HS-27A (cell line): ENCODE results near the gene PLA2G6.
"Not testable (repeated sequence)": the region's sequence is repeated elsewhere in the genome, so short reads cannot be mapped to it uniquely, and the experiment has no call there.

Source experiments
- DNase-seq: peaks from one replicate; pipeline ENCODE4 v3.0.0-alpha.2; 2012; ENCODE audit warnings: low read depth, missing footprints

PLA2G6 gene

DNA sequence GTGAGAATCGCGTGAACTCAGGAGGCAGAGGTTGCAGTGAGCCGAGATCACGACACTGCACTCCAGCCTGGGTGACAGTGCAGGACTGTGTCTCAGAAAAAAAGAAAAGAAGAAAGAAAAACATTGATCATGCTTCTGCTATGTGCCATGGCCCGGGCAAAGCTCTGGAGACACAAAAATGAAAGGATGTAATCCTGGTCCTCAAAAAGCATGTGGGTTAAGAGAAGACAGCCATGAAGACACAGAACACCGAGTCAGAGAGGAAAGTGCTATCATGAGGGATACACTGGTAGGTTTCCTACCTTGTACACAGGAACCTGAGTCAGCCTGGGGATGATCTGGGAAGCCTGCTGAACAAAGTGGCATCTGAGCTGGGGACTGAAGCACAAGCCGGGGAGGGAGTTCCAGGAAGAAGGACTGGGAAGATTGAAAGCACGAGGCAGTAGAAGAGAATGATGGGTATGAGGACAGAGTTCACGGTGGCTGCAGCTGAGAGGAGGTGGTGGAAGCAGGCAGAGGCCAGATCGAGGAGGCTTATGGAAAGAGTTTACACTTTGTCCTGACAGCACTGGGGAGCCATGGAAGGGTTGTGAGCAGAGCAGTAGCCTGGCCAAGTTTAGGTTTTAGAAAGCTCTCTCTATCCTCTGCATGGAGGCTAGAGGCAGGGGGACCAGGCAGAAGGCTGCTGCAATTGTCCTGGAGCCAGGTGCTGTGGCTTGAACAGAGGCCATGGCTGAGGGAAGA lies 10.3 kb upstream of the PLA2G6 start:
- DNase-seq, result no peak

GRCh38 chr22:38191055-38191454 lies 9.4 kb upstream of the PLA2G6 start:
- no peak for DNase-seq

- no peak for DNase-seq
These were observed 9.0 kb upstream of the PLA2G6 start for GRCh38 chr22:38190581-38190980.

GRCh38 chr22:38189104-38189503 lies 7.5 kb upstream of the PLA2G6 start:
- DNase-seq, result no peak

GRCh38 chr22:38187413-38188212 lies 6.0 kb upstream of the PLA2G6 start:
- no peak for DNase-seq

- no peak for DNase-seq
These were observed 4.8 kb upstream of the PLA2G6 start for GRCh38 chr22:38186429-38186828.

GRCh38 chr22:38184788-38185187 lies 3.2 kb upstream of the PLA2G6 start:
- no peak for DNase-seq

- DNase-seq, result no peak
These were observed 683 bp downstream of the PLA2G6 start for GRCh38 chr22:38180841-38181452.

- not testable (repeated sequence) for DNase-seq
These were observed 3.1 kb downstream of the PLA2G6 start for GRCh38 chr22:38178605-38178937.

DNA sequence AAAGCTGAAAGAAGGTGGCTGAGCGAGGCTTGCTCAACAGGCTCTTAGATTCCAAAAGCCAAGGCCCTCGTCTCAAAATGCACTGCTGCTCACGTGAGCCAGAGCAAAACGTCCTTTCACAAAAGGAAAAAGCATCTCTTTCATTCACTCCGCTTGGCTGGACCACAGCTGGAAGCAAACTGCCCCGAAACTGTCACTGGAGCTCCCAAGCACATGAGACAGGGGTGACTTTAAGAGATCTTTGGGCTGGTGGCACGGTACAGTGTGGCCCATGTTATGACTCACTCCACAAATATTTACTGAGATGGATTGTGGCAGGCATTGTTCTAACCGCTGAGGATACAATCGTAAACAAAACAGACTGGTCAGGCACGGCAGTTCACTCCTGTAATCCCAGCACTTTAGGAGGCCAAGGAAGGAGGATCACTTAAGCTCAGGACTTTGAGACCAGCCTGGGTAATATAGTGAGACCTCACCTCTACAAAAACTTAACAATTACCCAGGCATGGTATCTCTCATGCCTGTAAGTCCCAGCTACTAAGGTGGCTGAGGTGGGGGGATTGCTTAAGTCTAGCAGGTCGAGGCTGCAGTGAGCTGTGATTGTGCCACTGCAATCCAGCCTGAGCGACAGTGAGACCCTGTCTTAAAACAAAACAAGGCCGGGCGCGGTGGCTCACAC lies 3.6 kb downstream of the PLA2G6 start:
- DNase-seq, result peak; percentile 62

DNA sequence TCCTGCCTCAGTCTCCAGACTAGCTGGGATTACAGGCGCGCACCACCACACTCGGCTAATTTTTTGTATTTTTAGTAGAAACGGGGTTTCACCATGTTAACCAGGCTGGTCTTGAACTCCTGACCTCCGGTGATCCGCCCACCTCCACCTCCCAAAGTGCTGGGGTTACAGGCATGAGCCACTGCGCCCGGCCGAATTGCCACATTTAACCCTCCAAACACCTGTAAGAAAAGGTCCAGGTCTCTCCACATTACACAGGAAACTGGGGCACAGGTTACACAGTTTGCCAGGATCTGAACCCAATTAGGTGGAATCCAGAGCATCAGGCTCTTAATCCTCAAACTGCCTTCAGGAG lies 4.1 kb downstream of the PLA2G6 start:
- DNase-seq, result not testable (repeated sequence)

- DNase-seq, result no peak
These were observed 4.6 kb downstream of the PLA2G6 start for GRCh38 chr22:38177044-38177443.

DNA sequence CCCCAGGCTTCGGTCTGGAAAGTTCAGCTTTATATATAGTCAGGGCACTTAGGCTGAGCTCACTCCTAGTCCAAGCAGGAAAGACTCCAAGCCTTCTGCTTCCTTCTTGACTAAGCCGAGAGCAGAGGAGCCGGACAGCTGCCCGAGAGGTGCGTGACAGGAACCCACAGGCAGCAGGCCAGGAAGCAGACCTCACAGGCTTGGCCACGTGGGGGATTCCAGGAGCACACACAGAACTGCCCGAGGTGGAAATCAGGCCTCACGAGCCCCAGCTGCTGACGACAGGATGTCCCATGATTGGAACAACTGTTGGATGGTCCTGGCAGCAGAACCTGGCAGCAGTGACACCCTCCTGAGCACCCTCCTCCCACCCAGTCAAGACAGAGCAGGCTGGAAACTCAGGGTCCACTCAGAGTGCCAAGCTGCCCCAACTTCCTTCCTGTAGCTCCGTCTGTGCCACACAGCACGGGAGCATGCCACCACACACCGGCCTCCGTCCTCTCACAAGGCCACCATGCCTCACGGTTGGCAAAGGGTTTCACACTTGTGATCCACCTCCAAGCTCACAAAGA lies 5.4 kb downstream of the PLA2G6 start:
- DNase-seq, result no peak

DNA sequence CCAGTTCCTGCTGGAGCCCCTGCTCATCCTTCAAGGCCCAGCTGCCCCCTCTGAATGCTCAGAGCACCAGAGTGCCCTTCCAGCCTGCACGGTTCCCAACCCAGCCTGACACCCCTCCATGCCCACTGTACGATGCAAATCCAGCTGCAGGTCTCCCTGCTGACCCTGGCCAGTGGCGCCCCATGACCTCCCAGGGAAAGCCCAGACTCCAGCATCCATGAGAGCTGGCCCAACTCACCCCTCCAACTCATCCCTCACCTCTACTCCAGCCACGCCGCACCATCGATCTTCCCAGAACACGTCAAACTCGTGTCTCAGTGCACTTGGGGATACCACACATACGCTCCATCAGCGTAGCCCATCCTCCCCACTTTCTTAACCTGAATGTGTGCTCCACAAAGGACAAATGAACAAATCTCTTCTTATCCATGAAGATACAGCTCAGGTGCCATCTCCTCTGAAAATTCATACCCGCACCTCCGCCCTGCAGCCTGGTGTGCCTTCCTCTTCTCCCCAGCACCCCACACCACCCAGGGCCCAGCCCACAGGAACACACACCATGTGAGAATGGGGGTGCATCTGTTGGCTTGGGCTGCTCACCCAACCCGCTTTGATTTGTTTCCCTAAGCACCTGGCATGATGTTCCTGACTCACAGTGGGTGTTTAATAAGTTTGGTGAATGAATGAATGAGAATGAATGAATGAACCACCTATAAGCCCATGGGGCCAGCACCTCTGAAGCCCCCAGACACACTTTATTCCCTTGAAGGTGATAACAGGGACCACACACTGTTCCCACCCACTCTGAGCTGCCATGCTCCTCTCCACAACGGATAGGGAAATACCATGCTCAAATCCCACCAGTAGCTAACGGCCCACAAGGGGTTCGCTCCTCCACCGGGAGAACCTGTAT lies 6.2 kb downstream of the PLA2G6 start:
- DNase-seq, result no peak

GRCh38 chr22:38174626-38175025 lies 7.0 kb downstream of the PLA2G6 start:
- no peak for DNase-seq

DNA sequence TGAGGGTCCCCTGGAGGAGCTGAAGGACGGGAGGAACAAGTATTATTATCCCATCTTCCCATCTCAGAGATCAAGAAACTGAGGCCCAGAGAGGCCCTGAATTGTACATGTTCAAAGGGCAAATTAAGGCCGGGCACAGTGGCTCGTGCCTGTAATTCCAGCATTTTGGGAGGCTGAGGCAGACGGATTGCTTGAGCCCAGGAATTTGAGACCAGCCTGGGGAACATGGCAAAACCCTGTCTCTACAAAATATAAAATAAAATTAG lies 8.1 kb downstream of the PLA2G6 start:
- no peak for DNase-seq

DNA sequence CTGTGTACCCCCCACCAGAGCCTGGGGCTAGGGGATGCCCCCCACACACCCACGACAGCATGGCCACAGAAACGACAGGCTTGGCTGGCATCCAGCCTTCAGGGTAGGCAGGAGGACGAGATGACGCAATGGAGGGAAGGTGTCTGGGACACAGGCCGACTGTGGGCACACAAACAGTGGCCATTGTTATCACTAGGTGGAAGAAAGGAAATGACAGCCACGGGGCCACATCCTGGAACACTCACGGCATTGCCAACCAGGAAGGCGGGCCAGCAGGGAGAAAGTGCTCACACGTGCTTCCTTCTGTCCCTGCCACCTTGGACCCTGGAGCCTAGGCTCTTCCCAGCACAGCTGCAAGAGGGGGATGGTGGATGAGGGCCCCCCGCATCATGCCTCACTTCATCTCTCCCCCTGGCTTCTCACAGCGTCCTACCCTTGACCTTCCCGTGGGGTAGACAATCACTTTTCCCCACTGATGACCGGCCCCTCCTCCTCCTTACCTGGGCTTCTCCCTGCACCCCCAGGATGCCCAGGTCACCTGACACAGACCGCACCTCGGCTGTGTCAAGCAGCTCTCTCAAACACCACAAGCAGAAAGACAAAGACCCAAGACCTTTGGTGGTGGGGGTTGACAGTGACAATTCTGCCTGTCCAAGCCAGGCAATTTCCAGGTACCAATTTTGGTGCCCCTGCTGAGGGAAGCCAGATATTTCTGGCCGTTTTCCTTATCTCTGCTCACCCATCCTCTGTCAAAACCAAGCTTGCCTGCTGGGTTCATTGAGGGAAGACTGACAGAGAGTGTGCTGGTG lies 8.6 kb downstream of the PLA2G6 start:
- DNase-seq, result no peak

DNA sequence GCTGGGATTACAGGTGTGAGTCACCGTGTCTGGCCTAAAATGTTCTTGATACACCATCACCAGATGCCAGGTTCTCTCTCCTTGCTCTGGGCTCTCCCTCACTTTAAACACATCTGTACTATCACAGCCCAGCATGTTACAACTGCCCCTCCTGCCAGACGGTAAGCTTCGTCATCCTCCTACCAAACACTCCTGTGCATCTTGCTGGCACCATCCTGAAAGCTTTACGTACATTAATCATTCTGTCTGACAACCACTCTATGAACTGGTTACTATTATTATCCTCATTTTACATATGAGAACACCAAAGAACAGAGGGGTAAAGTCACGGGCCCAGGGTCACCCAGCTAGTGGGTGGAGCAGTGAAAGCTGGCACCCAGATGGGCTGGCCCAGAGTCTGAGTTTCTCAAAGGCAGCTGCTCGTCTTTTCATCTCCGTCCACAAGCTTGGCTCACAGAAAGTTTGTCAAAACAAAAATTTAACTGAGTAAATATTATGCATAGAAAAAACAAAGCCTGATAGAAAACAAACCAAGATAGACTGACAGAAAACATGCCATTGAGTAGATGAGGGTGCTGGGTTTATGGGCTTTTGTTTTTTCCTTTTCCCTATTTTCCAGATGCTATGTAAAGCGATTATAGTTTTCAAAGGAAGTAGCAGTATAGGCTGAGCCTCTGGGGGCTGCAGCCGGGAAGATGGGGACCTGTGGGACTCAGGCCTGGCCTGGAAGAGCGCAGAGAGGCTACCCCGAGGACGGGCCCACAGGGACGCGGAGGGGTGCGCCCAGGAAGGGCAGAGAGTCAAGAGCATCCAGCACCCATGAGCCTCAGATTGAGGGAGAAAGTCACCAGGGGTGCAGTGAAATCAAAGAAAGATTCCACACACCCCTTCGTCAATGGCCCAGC lies 9.5 kb downstream of the PLA2G6 start:
- DNase-seq, result no peak

- DNase-seq, result no peak
These were observed 11.2 kb downstream of the PLA2G6 start for GRCh38 chr22:38170469-38170868.

GRCh38 chr22:38169116-38169515 lies 12.5 kb downstream of the PLA2G6 start:
- DNase-seq, result no peak
